ENCODE results near the gene PCDHB14. TPM values are rescaled to one million over a fixed set of nuclear protein-coding genes. Genes with fewer than 3 reads are reported as not detected.
"Not testable (repeated sequence)": the region's sequence is repeated elsewhere in the genome, so short reads cannot be mapped to it uniquely, and the experiment has no call there.

PCDHB14 gene
- total RNA-seq, 4 donors from 2014 or later = 2.0 to 7.1 (median 3.1) TPM

DNA sequence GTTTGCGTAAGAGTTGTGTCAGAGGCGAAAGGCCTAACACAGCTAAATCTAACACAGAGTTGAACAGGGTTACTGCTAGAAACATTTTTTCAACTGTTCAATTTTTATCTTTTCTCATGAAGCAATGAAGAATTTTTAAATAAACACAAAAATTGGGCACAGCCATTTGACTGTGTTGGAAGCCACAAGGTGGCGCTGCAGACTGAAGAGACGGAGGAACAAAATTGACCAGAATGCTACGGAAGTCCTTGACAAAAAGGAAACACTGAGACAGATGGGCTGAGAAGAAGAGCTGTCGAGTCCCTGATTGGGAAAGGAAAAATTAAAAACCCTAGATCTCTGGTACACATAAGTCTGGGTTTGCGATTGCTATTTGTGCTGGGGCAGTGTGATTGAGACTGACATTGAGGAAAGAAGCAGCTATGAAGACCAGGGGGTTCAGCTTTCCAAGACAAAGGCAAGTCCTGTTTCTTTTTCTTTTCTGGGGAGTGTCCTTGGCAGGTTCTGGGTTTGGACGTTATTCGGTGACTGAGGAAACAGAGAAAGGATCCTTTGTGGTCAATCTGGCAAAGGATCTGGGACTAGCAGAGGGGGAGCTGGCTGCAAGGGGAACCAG, 36.1 kb upstream of the PCDHB14 start, which contains the start of gene PCDHB9:
Gene PCDHB9 (plus strand): TSS at position 265 of the 616 bp plus-strand sequence. CDS start 158 bp downstream, at position 423.
- DNase-seq (ENCODE audit: low spot score) = no peak
- TF ChIP-seq, protein P1, sequence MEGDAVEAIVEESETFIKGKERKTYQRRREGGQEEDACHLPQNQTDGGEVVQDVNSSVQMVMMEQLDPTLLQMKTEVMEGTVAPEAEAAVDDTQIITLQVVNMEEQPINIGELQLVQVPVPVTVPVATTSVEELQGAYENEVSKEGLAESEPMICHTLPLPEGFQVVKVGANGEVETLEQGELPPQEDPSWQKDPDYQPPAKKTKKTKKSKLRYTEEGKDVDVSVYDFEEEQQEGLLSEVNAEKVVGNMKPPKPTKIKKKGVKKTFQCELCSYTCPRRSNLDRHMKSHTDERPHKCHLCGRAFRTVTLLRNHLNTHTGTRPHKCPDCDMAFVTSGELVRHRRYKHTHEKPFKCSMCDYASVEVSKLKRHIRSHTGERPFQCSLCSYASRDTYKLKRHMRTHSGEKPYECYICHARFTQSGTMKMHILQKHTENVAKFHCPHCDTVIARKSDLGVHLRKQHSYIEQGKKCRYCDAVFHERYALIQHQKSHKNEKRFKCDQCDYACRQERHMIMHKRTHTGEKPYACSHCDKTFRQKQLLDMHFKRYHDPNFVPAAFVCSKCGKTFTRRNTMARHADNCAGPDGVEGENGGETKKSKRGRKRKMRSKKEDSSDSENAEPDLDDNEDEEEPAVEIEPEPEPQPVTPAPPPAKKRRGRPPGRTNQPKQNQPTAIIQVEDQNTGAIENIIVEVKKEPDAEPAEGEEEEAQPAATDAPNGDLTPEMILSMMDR (IDR thresholded peaks at IDR 0.05) = no peak
- no peak for ATAC-seq (ENCODE audit: low FRiP score)

DNA sequence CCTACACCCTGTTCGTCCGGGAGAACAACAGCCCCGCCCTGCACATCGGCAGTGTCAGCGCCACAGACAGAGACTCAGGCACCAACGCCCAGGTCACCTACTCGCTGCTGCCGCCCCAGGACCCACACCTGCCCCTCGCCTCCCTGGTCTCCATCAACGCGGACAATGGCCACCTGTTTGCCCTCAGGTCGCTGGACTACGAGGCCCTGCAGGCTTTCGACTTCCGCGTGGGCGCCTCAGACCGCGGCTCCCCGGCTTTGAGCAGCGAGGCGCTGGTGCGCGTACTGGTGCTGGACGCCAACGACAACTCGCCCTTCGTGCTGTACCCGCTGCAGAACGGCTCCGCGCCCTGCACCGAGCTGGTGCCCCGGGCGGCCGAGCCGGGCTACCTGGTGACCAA, 34.5 kb upstream of the PCDHB14 start:
- ATAC-seq (ENCODE audit: low FRiP score); DNase-seq (ENCODE audit: low spot score): not testable (repeated sequence)

DNA sequence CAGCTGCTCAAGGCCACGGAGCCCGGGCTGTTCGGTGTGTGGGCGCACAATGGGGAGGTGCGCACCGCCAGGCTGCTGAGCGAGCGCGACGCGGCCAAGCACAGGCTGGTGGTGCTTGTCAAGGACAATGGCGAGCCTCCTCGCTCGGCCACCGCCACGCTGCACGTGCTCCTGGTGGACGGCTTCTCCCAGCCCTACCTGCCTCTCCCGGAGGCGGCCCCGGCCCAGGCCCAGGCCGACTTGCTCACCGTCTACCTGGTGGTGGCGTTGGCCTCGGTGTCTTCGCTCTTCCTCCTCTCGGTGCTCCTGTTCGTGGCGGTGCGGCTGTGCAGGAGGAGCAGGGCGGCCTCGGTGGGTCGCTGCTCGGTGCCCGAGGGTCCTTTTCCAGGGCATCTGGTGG, 34.0 kb upstream of the PCDHB14 start:
- DNase-seq (ENCODE audit: low spot score); ATAC-seq (ENCODE audit: low FRiP score): not testable (repeated sequence)

DNA sequence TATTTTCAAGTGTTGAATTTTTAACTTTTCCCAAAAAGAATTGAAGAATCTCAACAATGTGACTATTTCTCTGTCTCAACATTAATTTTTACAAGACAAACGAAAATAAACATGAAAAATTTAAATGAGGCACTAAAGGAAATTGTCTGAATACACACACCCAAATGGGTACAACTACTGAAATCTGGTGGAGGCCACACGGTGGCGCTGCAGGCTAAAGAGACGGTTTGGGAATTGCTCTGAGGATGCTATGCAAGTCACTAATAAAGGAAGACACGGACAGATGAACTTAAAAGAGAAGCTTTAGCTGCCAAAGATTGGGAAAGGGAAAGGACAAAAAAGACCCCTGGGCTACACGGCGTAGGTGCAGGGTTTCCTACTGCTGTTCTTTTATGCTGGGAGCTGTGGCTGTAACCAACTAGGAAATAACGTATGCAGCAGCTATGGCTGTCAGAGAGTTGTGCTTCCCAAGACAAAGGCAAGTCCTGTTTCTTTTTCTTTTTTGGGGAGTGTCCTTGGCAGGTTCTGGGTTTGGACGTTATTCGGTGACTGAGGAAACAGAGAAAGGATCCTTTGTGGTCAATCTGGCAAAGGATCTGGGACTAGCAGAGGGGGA, 30.9 kb upstream of the PCDHB14 start, which contains the start of gene PCDHB10:
Gene PCDHB10 (plus strand): TSS at position 244 of the 616 bp plus-strand sequence. CDS start 200 bp downstream, at position 444.
- DNase-seq (ENCODE audit: low spot score) = no peak
- no peak for ATAC-seq (ENCODE audit: low FRiP score)
- TF ChIP-seq, protein P1 (IDR thresholded peaks at IDR 0.05) = no peak

DNA sequence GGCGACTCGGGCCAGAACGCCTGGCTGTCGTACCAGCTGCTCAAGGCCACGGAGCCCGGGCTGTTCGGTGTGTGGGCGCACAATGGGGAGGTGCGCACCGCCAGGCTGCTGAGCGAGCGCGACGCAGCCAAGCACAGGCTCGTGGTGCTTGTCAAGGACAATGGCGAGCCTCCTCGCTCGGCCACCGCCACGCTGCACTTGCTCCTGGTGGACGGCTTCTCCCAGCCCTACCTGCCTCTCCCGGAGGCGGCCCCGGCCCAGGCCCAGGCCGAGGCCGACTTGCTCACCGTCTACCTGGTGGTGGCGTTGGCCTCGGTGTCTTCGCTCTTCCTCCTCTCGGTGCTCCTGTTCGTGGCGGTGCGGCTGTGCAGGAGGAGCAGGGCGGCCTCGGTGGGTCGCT, 28.8 kb upstream of the PCDHB14 start:
- not testable (repeated sequence) for ATAC-seq (ENCODE audit: low FRiP score)

DNA sequence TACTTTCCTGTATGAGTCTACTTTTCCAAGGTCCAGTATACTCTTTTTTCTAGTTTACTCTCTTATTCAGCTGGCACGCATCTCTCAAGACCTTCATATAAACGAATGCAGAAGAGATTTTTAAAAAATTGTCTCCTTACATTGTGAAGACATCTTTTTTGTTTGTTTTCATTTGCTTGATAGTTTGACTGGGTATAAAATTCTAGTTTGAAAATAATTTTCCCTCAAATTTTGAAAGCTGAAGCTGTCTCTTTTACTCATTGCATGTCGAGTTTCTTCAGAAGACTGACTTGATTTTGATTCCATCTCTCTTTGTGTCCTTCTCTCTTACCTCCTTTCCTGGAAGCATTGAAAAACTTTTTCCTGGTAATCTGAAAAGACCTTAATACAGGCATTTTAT, 26.8 kb upstream of the PCDHB14 start:
- TF ChIP-seq, protein P1 (IDR thresholded peaks at IDR 0.05) = no peak
- ATAC-seq (ENCODE audit: low FRiP score) = no peak
- no peak for DNase-seq (ENCODE audit: low spot score)

More for the DNA sequence above, 28.8 kb upstream of the PCDHB14 start:
- not testable (repeated sequence) for DNase-seq (ENCODE audit: low spot score)

DNA sequence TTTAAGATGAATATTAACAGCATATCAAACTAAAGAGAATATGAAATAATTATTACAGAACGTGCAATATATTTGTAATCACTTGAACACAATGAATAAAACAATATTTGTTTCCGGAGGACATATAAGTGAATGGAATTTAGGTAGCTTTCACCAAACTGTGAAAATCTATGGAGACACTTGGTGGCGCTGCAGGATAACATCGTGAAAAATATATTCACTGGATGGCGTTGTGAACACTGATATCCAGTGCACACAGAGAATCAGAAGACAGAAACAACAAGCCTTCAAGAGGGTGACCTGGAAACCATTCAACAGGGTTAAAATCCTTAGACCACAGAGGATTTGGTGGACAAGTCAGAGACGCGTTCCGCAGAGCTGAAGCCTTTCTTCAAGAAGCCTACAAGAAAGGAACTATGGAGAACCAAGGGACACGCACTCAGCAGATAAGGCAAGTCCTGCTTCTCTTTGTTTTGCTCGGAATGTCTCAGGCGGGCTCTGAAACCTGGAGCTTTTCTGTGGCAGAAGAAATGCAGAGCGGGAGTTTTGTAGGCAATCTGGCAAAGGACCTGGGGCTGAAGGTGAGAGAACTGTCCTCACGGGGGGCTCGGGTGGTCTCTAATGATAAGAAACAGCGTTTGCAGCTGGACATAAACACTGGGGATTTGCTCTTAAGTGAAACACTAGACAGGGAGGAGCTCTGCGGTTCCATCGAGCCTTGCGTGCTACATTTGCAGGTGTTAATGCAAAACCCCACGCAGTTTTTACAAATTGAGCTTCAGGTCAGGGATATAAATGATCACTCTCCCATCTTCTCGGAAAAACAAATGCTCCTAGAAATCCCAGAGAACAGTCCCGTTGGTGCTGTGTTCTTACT, 23.5 kb upstream of the PCDHB14 start, which contains the start of gene PCDHB11:
Gene PCDHB11 (plus strand): TSS at position 269 of the 877 bp plus-strand sequence. CDS start 148 bp downstream, at position 417.
- ATAC-seq (ENCODE audit: low FRiP score) (no peak), DNase-seq (ENCODE audit: low spot score) (no peak)
- TF ChIP-seq, protein P1 (IDR thresholded peaks at IDR 0.05) = no peak

DNA sequence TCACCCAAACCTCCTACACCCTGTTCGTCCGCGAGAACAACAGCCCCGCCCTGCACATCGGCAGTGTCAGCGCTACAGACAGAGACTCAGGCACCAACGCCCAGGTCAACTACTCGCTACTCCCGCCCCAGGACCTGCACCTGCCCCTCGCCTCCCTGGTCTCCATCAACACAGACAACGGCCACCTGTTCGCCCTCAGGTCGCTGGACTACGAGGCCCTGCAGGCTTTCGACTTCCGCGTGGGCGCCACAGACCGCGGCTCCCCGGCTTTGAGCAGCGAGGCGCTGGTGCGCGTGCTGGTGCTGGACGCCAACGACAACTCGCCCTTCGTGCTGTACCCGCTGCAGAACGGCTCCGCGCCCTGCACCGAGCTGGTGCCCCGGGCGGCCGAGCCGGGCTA, 22.0 kb upstream of the PCDHB14 start:
- ATAC-seq (ENCODE audit: low FRiP score); DNase-seq (ENCODE audit: low spot score): not testable (repeated sequence)

DNA sequence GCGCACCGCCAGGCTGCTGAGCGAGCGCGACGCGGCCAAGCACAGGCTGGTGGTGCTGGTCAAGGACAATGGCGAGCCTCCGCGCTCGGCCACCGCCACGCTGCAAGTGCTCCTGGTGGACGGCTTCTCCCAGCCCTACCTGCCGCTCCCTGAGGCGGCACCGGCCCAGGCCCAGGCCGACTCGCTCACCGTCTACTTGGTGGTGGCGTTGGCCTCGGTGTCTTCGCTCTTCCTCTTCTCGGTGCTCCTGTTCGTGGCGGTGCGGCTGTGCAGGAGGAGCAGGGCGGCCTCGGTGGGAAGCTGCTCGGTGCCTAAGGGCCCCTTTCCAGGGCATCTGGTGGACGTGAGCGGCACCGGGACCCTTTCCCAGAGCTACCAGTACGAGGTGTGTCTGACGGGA, 21.5 kb upstream of the PCDHB14 start:
- not testable (repeated sequence) for DNase-seq (ENCODE audit: low spot score); ATAC-seq (ENCODE audit: low FRiP score)

Measured in omental fat pad (tissue), 4 donors.